Measurements from ENCODE around the gene PPARG.

- no peak for TF ChIP-seq CTCF (IDR thresholded peaks at IDR 0.05)
- no peak for TF ChIP-seq POLR2AphosphoS5 (IDR thresholded peaks at IDR 0.05; ENCODE audit: insufficient read depth in 1 of 2, low read depth in 1 of 2)
- TF ChIP-seq POLR2A (IDR thresholded peaks at IDR 0.05), result no peak
Observed at GRCh38 chr3:12424635-12425319, 135.9 kb downstream of the PPARG start.

All from vagina (tissue), 2 donors.